Stimulated activated CD4-positive, alpha-beta T cell treated with anti-CD3 and anti-CD28 coated beads, Interleukin-12 subunit alpha, Interleukin-12 subunit beta, amount 100 ng/mL, for 48 hours (primary cell): ENCODE results near the gene SYNPR.
"Not testable (repeated sequence)": the region's sequence is repeated elsewhere in the genome, so short reads cannot be mapped to it uniquely, and the experiment has no call there.

Experiments
- DNase-seq, 3 donors: peaks; one replicate each; pipeline ENCODE4 v3.0.0-alpha.2; 2020; ENCODE audit warnings: low read depth in 2 of 3, low spot score in 1 of 3

Gene SYNPR

DNA sequence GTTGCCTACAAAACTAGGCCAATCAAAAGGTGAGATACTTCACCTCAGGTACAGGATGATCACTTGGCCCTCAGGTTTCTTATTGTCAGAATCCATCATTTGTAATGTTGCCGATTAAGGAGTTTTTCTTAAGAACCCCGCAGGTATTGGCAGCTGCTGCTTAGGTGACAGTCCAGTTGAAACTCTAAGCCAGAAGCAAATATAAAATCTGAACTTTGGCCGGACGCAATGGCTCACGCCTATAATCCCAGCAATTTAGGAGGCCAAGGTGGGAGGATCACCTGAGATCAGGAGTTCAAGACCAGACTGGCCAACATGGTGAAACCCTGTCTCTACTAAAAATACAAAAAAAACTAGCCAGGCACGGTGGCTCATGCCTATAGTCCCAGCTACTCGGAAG is 331.3 kb downstream of the SYNPR start:
- DNase-seq, result no peak

DNA sequence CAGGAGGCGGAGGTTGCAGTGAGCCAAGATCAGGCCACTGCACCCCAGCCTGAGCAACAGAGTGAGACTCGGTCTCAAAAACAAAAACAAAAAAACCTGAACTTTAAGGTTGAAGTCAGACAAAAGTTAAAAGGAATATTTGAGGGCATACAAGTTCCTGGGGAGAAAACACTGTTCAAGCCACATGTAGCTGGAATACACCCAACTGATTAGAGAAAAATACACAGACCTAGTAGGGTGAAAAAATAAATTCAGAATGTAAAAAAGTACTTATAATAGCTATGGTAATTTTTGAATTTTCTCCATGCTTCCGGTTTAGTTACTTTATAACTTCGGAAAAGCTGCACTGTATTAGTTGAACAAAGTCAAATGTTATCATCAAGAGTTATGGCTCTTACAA is 331.7 kb downstream of the SYNPR start:
- no peak for DNase-seq

DNA sequence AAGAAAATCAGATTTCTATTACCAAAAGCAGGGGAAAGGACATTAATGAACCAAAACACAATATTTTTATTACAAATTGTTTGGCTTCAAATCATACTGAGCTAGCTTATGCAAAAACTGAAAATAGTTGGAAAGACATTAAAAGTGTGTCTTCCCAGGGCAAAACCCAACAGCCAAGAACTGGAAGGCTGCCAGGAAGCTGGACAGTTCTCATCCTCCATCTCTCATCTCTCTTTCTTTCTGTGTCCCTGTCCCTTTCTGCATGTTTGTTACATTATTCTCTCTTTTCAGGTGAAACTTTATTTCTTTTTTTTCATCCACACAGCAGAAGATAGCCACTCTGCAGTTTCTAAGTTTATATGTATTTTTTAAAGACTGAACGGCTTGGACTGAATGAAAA is 333.3 kb downstream of the SYNPR start:
- DNase-seq, result no peak

DNA sequence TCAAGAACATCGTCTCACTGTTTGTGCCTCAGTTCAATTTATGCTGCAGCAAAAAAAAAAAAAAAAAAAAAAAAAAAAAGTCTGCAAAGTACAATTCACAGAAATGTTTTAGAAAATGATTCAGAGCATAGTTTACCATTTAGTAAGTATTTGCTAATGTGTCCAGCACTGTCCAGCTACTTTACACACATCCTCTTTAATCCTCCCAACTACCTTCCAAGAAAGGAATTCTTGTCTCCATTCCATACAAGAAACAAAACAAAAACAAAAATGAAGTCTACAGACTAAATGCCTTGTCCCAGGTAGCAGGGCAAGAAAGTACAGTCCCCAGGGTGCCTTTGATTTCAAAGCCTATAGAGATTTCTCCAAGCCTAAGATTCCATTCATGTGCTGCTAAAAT is 335.5 kb downstream of the SYNPR start:
- DNase-seq, result no peak

DNA sequence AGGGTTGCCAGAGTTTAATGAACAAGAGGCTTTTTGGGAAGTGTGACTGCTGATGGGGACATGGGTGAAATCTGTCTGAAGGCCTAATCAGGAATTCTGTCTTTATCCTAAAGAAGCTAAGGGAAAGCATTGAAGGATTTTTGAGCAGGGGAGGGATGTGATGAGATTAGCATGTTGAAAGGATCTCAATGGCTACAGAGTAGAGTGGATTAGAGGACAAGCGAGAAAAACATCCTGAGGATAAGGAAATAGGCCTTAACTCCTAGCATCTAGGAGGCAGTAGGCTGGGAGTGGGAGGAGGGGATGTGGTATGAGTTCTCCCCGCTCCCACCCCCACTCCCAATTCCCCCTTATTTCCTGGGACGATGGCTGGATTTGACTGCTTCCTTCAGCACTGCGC is 339.3 kb downstream of the SYNPR start:
- no peak for DNase-seq

DNA sequence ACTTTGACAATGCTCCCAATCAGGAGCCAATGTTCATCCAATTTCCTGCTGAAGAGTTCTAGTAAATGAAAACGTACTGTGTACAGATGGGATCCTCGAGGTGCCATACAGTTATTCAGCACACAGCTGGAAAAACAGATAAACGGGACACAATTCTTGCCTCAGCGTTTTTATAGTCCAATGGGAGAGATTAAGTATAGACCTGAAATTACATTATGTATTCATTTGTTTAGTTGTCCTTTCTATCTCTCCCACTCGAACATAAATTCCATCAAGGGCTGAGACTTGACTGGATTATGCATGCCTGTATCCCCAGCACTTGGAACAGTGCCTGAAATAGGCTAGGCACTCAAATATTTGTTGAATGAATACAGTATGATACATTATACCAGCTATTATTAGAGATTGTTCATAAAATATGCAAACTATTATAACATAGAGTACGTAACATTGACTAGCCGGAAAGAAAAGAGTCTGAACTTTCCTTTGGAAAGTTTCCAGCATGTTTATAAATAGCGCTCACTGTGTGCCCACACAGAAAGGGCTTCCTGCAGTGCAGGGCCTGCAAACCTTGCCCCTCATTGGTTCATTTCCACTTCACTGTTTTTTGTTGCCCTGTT is 346.9 kb downstream of the SYNPR start:
- DNase-seq, result no peak

DNA sequence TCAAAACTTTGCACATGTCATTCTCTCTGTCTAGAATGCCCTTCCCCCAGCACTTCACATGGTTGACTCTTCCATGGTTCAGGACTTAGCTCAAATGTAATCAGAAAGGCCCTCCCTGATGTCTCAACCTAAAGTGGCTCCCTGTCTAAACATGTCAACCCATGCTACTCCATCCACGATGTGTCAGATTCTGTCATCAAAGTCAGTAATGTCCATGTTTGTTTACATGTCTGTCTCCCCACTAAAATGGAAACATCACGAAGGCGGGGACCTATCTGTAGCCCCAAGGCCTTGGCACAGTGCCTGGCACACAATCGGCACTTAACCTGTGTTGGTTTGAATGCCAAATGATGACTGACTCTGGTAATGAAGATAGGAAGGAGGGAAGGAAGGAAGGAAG is 353.6 kb downstream of the SYNPR start:
- no peak for DNase-seq

DNA sequence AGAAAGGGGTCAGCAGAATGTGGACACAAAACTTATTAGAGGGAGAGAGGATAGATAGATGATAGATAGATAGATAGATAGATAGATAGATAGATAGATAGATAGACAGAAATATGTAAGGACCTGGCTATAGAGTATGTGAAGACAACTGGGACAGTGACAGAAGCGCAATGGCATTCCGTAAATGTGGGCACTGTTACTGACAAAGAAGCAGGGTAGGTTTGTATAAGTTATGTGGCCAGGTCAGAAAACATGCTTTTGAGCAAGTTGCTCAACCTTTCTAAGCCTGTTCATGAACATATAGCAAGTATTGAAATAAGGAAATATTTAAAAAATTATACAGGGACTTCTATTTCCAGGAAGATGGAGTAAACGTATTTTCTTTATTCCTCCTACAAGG is 357.1 kb downstream of the SYNPR start:
- no peak for DNase-seq

DNA sequence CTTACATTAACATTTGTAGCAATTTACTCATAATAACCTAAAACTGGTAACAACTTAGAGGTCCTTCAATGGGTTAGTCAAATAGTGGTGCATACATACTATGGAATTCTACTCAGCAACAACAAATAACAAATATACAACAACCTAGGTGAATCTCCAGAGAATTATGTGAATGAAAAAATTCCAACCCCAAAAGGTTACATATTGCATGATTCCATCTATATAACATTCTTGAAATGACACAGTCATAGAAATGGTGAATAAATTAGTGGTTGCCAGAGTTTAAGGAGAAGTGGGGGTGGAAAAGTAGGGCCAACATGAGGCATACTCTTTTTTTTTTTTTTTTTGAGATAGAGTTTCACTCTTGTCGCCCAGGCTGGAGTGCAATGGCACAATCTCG is 361.7 kb downstream of the SYNPR start:
- DNase-seq, result no peak

DNA sequence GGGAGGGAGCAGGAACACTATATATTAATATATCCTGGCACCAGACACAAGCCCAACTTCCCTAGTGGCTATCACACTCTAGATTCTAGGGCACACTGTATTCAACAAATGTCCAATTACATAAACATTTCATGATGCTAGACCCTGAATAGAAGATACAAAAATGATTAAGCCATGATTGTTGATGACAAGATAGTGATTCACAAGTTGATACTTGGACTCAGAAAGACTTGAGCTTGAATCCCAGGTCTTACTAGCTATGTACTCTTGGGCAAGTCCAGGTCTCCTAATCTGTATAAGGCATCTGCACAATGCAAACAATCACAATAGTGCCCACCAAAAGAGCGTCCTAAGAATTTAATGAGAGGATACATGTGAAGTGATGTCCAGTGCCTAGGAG is 364.4 kb downstream of the SYNPR start:
- DNase-seq, result no peak

DNA sequence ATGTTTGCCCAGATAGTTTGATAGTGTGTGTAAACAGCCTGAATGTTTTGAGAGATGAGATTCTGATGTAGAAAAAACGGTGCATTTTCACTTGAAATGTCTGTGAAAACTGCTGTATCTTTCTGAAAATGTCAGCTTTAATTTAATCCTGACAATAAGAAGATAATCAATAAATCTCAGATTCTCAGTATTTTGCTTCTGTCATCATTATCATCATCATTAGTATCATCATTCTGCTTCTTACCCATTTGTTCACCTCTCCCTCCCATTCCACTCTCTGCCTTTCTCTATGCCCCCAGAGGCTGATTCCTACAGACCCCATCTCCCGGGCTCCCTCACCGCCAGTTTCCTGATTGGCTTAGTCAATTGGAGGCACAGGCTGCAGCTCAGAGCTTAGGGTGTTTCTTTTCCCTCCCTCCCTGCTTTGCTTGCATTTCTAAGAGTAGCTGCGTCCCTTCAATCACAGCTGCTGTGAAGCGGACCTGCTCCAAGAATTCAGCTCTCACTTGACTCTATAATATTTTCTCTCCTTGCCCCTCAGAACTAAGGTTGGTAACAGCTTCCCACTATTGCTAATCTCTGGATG is 366.2 kb downstream of the SYNPR start:
- DNase-seq, result no peak

DNA sequence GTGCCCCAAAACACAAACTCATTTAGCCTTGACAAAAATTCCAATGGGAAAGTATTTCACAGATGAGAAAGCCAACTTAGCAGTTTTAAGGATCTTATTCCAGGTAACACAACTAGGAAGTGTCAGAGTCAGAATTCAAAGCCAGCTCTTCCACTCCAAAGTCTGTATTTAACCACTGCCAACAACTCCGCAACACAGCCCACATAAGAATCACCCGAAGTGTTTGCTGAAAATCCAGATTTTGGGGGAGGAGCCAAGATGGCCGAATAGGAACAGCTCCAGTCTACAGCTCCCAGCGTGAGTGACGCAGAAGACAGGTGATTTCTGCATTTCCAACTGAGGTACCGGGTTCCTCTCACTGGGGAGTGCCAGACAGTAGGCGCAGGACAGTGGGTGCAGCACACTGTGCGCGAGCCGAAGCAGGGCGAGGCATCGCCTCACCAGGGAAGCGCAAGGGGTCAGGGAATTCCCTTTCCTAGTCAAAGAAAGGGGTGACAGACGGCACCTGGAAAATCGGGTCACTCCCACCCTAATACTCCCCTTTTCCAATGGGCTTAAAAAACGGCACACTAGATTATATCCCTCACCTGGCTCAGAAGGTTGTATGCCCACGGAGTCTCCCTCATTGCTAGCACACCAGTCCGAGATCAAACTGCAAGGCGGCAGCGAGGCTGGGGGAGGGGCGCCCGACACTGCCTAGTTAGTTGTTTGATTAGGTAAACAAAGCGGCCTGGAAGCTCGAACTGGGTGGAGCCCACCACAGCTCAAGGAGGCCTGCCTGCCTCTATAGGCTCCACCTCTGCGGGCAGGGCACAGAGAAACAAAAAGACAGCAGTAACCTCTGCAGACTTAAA is 367.0 kb downstream of the SYNPR start:
- not testable (repeated sequence) for DNase-seq

DNA sequence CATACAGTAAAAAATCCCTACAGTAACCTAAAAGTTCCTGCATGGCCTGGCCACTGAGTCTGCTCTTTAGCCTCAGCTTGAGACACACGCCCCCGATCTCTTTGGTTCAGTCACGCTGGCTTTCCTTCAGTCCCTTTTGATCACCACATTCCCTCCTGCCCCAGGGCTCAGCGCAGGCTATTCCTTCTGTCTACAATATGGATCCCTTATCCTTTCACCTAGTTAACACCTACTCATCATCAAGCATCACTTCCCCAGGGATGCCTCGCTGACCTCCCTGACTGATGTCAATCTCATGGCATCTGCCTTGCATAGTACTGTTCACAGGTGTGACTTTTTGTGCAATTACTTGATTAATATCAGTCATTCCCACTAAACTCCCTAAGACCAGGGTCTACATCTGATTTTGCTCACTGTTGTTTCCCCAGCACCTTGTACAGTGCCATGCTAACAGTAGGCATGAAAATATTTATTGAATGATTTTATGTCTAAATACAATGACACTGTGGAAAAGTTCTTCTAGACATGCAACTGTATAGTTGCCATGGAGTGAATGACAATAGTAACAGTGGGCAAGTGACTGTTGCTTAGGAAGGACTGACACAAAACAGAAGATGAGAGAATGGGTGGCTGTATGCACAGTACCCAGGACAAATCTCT is 374.1 kb downstream of the SYNPR start, which contains the start of gene SNTN:
TSS of gene SNTN (plus strand) at position 610 of the 660 bp plus-strand sequence. CDS start at position 623, 13 bp downstream.
- DNase-seq, result no peak

DNA sequence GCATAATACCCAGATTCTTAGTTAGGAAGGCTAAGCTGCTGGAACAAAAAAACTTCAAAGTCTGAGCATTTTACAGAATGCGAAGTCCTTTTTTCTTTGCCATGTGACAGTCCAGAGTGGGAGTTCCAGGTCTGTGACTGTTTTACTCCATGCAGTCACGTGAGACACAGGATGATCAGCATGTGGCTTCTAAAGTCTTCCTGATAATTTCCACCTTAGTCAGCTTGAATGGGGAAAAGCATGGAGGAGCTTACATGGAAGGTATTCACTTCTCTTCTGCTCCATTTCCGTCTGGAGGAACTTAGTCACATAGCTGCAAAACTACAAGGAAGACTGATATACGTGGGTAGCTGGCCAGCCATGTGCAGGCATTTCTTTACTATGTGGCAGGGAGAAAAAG is 376.1 kb downstream of the SYNPR start:
- DNase-seq, result no peak

DNA sequence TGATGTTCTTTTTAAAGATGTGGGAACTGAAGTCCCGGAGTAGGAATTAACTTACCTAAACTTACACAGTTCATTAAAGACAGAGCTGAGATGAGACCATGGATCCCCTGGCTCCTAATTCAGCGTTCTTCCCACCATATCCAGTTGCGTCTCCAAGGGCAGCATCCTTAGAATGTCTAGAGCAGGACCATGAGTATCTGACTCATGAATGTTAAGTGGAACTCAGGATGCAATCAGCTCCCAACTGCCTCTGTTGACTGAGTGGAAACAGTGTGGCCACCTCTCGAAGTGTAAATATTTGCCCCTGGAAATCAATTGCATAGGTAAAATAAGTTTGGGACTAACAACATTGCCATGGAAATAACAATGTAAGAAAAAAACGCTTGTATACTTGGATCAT is 376.8 kb downstream of the SYNPR start:
- DNase-seq, result no peak

DNA sequence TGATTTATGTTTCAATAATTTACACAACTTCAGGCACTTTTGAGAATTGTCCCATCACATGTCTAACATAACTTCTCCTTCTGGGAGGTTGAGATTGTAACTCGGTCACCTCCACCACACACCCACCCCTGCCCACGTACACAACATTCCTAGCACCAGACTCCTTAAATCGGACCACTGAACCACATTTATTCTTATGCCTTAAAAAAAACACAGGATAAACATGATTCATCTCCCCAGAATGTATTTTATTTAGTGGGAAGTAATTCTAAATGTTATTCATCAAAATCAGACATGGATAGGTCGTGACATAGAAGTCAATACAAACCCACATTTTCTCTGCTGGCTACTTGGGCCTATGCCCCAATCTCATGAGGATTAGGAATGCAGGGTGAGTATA is 377.4 kb downstream of the SYNPR start:
- DNase-seq, result no peak

DNA sequence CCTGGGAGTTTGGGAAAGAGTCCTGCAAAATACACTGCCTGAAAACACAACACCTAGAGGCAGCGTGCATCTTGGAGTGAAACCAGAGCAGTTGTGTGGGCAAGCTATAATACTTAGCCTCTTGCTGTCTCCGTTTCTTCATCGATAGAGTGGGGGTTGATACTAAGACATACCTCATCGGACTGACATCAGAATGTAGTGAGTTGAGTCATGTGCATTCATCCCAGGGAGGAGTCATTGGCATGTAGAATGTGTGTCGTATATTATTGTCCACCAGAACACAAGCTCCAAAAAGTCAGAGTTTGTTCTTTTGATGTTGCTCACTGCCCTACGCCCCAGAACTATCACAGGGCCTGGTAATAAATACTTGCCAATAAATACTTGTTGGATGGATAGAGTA is 378.7 kb downstream of the SYNPR start:
- no peak for DNase-seq

DNA sequence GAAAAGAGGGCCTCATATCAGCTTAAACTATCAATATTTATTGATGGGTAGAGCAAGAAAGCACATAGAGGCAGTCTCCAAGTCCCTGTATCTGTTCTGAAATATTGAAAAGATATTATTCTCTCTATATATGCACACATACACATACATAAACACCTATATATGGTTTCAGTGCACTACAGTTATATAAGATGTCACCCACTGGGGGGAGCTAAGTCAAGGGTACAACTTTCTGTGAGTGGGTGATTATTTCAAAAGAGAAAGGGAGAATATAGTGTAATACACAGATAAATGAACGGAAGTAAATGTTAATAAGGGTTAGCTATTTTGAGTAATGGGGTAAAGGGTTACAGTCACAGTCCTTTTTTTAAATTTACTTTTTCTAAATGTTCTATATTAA is 383.1 kb downstream of the SYNPR start:
- DNase-seq, result no peak

DNA sequence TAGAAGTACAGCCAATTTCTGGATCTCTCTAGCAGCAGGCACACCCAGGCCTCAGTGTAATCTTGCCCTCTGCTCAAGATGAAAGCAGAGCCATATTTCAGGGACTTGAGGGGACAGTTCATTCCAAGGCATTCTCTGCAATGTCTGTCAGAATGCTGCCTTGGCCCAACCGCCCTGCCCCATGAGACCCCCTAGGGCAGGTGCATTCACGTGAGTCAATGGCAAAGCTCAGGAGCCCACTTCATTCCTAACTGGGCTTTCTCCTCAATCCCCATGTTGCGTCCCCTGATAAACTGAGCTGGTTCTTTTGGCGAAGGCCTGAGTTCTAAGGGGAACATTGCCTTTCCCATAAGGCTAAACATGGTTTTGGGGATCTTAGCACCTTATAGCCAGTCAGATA is 383.9 kb downstream of the SYNPR start:
- DNase-seq, result no peak

DNA sequence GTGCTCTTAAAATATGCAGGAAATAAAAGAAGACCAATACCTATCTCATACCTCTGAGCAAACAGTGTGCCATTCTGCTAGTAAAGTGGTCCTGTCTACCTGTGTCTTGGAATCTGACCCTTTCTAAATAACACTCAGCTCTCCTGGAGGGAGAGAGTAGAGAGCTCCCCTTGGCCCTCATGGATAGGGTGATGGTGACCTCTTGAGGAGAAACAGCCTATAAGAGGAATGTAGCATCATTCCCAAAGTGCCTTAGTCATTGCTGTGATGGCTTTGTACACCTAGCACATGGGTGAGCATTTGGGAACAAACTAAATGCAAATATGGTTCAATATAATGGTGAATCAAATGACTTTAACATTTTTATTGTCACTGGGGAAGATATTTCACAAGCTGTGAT is 384.4 kb downstream of the SYNPR start:
- DNase-seq, result no peak
